Smooth muscle cell (in vitro differentiated cells): ENCODE measurements around the gene BCL6B. TPM values are rescaled to one million over a fixed set of nuclear protein-coding genes. Genes with fewer than 3 reads are reported as not detected.
"Not testable (repeated sequence)": the region's sequence is repeated elsewhere in the genome, so short reads cannot be mapped to it uniquely, and the experiment has no call there.

ENCODE experiments used
- DNase-seq: peaks from one replicate; lab custom pipeline; 2025; ENCODE audit not compliant: unreplicated experiment; lab: John Stamatoyannopoulos, UW
- H2AFZ ChIP-seq: fragments of 200-600 bp; sonication (generic); 2 replicates; pipeline ENCODE4 v1.6.0; 2016; ENCODE audit warnings: antibody characterized with exemption, low read depth, mild to moderate bottlenecking
- H3F3A ChIP-seq: fragments of 200-600 bp; sonication (generic); 2 replicates; pipeline ENCODE4 v1.6.0; 2017; ENCODE audit warnings: antibody characterized with exemption, low read depth
- H3K27ac ChIP-seq: fragments of 200-600 bp; sonication (generic); 2 replicates; pipeline ENCODE4 v1.5.1; 2016; ENCODE audit warnings: low read depth, mild to moderate bottlenecking
- H3K27me3 ChIP-seq: fragments of 200-600 bp; sonication (generic); 2 replicates; pipeline ENCODE4 v1.6.1; 2016; ENCODE audit warnings: low read depth, mild to moderate bottlenecking
- H3K36me3 ChIP-seq: fragments of 200-600 bp; sonication (generic); 2 replicates; pipeline ENCODE4 v1.5.1; 2016; ENCODE audit warnings: low read depth
- H3K4me1 ChIP-seq: fragments of 200-600 bp; sonication (generic); 2 replicates; pipeline ENCODE4 v1.5.1; 2016; ENCODE audit warnings: low read depth
- H3K4me2 ChIP-seq: fragments of 200-600 bp; sonication (generic); 2 replicates; pipeline ENCODE4 v1.6.0; 2016; ENCODE audit warnings: mild to moderate bottlenecking
- H3K4me3 ChIP-seq: fragments of 200-600 bp; sonication (generic); 2 replicates; pipeline ENCODE4 v1.5.1; 2016; ENCODE audit warnings: mild to moderate bottlenecking
- H3K79me2 ChIP-seq: fragments of 200-600 bp; sonication (generic); 2 replicates; pipeline ENCODE4 v1.6.0; 2016; ENCODE audit warnings: low read depth, mild to moderate bottlenecking
- H3K9ac ChIP-seq: fragments of 200-600 bp; sonication (generic); 2 replicates; pipeline ENCODE4 v1.6.0; 2016; ENCODE audit warnings: low read depth
- H3K9me3 ChIP-seq: fragments of 200-600 bp; sonication (generic); replicated peaks from 2 replicates; pipeline ENCODE4 v1.5.1; 2016; ENCODE audit warnings: low read depth
- H4K20me1 ChIP-seq: fragments of 200-600 bp; sonication (generic); 2 replicates; pipeline ENCODE4 v1.6.0; 2016; ENCODE audit warnings: low read depth
- WGBS: methylation state at CpG from one replicate; pipeline ENCODE4 v1.1.7; 2016; ENCODE audit warnings: low lambda C conversion rate; 5-methylcytosine and 5-hydroxymethylcytosine counted together
- polyA plus RNA-seq: library from polyadenylated mRNA; unstranded; fragments of >200 nt; fragmentation: Nextera tagmentation; extraction: Ambion mirVana; gene quantifications from 2 replicates; pipeline ENCODE4 v1.2.1, GENCODE V29; 2016
- total RNA-seq: library from RNA; depleted of rRNA; stranded (reverse); fragments of >200 nt; gene quantifications from 2 replicates; pipeline ENCODE4 v1.2.3, GENCODE V29; 2014
- TF ChIP-seq, protein P1 (sequence below): fragments of 200-600 bp; sonication (generic); IDR thresholded peaks from 2 replicates; pipeline ENCODE4 v1.5.1; 2017; ENCODE audit warnings: borderline replicate concordance, mild to moderate bottlenecking, antibody characterized with exemption; ENCODE audit not compliant: insufficient read depth, poor library complexity, severe bottlenecking

Gene BCL6B
- total and polyA plus RNA-seq, 2 experiments from 2014 or later, result not detected

DNA sequence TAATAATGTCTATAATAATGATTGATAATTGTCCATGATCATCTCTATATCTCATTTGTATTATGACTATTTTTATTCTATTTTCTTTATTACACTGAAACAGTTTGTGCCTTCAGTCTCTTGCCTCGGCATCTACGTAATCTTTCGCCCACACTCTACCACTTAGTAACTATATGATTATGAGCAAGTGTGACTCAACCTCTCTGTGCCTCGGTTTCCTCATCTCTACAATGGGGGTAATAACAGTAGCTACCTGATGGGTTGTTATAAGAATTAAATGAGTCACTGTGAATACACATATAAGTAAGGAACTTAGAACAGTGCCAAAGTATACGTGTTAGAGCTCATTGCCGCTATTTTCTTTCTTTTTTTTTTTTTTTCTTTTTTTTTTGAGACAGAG is 24.7 kb downstream of the BCL6B start:
- Histone ChIP-seq H3K9ac (no peak overlapping the region), H3K36me3 (no peaks in the 10 kb centered on the region), H3K4me2 (peak overlapping the region; percentile 81), H2AFZ (no peak overlapping the region), H3K4me1 (peaks cover 6% of the 10 kb centered on the region), H3K27ac (no peak overlapping the region), H3K9me3 (no peaks in the 10 kb centered on the region), H3K27me3 (peaks cover 8% of the 10 kb centered on the region), H3F3A (no peaks in the 10 kb centered on the region), H3K79me2 (no peaks in the 10 kb centered on the region), H3K4me3 (no peak overlapping the region), H4K20me1 (no peaks in the 10 kb centered on the region)
- 84% methylated on average over 6 of the region's 6 CpGs for WGBS
- no peak for DNase-seq
- TF ChIP-seq, protein P1, sequence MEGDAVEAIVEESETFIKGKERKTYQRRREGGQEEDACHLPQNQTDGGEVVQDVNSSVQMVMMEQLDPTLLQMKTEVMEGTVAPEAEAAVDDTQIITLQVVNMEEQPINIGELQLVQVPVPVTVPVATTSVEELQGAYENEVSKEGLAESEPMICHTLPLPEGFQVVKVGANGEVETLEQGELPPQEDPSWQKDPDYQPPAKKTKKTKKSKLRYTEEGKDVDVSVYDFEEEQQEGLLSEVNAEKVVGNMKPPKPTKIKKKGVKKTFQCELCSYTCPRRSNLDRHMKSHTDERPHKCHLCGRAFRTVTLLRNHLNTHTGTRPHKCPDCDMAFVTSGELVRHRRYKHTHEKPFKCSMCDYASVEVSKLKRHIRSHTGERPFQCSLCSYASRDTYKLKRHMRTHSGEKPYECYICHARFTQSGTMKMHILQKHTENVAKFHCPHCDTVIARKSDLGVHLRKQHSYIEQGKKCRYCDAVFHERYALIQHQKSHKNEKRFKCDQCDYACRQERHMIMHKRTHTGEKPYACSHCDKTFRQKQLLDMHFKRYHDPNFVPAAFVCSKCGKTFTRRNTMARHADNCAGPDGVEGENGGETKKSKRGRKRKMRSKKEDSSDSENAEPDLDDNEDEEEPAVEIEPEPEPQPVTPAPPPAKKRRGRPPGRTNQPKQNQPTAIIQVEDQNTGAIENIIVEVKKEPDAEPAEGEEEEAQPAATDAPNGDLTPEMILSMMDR, result no peak

DNA sequence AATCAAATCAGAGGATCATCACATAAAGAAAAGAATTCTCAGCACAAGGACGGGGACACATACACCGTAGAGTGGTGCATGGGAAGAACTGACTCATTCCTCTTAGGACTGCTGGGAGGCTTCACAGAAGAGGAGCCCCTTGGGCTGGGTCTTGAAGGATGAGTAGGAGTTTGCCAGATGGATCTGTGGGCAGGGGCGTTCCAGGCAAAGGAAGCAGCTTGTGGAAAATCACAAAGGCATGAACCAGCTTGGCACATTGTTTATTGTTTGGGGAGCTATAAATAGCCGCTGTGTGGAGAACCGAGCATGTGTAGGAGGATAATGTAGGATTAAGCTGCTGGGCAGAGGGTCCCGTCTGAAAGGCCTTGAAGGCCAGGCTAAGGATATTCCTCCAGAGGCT is 26.1 kb downstream of the BCL6B start:
- peaks cover 5% of the 10 kb centered on the region for H3K27me3 ChIP-seq
- H3K4me2 ChIP-seq, result peak overlapping the region; percentile 33
- H3K27ac ChIP-seq, result peak overlapping the region; percentile 10
- H3K9ac ChIP-seq, result no peak overlapping the region
- H3K79me2 ChIP-seq, result no peaks in the 10 kb centered on the region
- H4K20me1 ChIP-seq, result no peaks in the 10 kb centered on the region
- H3K4me3 ChIP-seq, result no peak overlapping the region
- H3K9me3 ChIP-seq, result no peaks in the 10 kb centered on the region
- TF ChIP-seq, protein P1, result no peak
- H2AFZ ChIP-seq, result no peak overlapping the region
- H3K36me3 ChIP-seq, result no peaks in the 10 kb centered on the region
- no peaks in the 10 kb centered on the region for H3K4me1 ChIP-seq
- H3F3A ChIP-seq, result no peaks in the 10 kb centered on the region
- DNase-seq, result no peak
- WGBS, result 20% methylated on average over 6 of the region's 6 CpGs

DNA sequence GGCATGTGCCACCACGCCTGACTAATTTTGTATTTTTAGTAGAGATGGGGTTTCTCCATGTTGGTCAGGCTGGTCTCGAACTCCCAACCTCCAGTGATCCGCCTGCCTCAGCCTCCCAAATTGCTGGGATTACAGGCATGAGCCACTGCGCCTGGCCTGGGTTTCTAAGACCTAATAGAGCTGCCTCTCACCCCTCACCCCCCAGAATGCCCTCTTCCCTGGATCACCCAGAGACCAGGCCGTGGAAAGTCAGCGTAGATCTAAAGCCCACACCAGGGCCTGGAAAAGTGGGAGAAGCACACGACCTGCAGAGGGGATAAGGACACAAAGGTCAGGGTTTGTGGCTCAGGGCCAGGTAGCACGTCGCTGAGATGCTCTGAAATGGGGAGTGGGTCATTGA is 27.7 kb downstream of the BCL6B start:
- not testable (repeated sequence) for H3K79me2 ChIP-seq, H3K4me2 ChIP-seq, H3K9ac ChIP-seq, DNase-seq, H4K20me1 ChIP-seq, H3K27ac ChIP-seq, H3K36me3 ChIP-seq, H3K4me3 ChIP-seq, H3K4me1 ChIP-seq, H3F3A ChIP-seq, H3K9me3 ChIP-seq, H2AFZ ChIP-seq, H3K27me3 ChIP-seq
- 93% methylated on average over 9 of the region's 9 CpGs for whole genome bisulfite sequencing

DNA sequence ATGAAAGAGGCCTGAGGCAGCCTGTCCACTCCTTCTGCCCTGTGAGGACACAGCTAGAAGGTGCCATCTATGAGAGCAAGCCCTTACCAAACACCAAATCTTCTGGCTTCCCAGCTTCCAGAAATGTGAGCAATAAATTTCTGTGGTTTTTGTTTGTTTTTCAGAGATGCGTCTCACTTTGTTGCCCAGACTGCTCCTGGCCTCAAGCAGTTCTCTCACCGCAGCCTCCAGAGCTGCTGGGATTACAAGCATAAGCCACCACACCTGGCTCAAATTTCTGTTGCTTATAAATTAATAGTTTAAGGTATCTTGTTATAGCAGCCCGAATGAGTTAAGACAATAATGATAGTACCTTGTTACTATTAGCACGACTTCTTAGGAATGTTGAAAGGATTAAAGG is 33.5 kb downstream of the BCL6B start:
- no peaks in the 10 kb centered on the region for H4K20me1 ChIP-seq
- no peaks in the 10 kb centered on the region for H3F3A ChIP-seq
- TF ChIP-seq, protein P1, result no peak
- no peak for DNase-seq
- 50% methylated on average over 4 of the region's 4 CpGs for WGBS
- no peaks in the 10 kb centered on the region for H3K27me3 ChIP-seq
- H2AFZ ChIP-seq, result no peak overlapping the region
- H3K9ac ChIP-seq, result no peak overlapping the region
- H3K4me3 ChIP-seq, result no peak overlapping the region
- H3K27ac ChIP-seq, result no peak overlapping the region
- H3K4me2 ChIP-seq, result no peak overlapping the region
- no peaks in the 10 kb centered on the region for H3K36me3 ChIP-seq
- H3K9me3 ChIP-seq, result no peaks in the 10 kb centered on the region
- H3K79me2 ChIP-seq, result no peaks in the 10 kb centered on the region
- no peaks in the 10 kb centered on the region for H3K4me1 ChIP-seq
